LNCaP clone FGC (cell line): ENCODE measurements around the gene KIF3C.

Source experiments
- DNase-seq: peaks from one replicate; pipeline ENCODE4 v3.0.0-alpha.2; 2011; ENCODE audit warnings: low read depth
- H3K4me3 ChIP-seq: 2 replicates; pipeline ENCODE4 v1.5.1; 2011; ENCODE audit warnings: mild to moderate bottlenecking, low read depth, low read length, control low read depth
- CTCF ChIP-seq: IDR thresholded peaks from 2 replicates; pipeline ENCODE4 v1.5.1; 2012; ENCODE audit warnings: mild to moderate bottlenecking; ENCODE audit not compliant: control insufficient read depth, insufficient read depth; ENCODE audit errors: extremely low read depth

The KIF3C gene

GRCh38 chr2:25982968-25983280, 627 bp upstream of the KIF3C start:
- no peak for DNase-seq
- no peak for TF ChIP-seq CTCF
- H3K4me3 ChIP-seq, result peak overlapping the region; percentile 62

GRCh38 chr2:25981596-25982272, 563 bp downstream of the KIF3C start:
- H3K4me3 ChIP-seq, result peak overlapping the region; percentile 62
- DNase-seq, result no peak
- TF ChIP-seq CTCF, result no peak

- H3K4me3 ChIP-seq, result no peak overlapping the region
- no peak for DNase-seq
- TF ChIP-seq CTCF, result no peak
Measured at GRCh38 chr2:25980951-25981350, 1.3 kb downstream of the KIF3C start.

- TF ChIP-seq CTCF, result no peak
- no peak overlapping the region for H3K4me3 ChIP-seq
Measured at GRCh38 chr2:25980076-25980887, 2.0 kb downstream of the KIF3C start.

GRCh38 chr2:25979001-25979400, 3.3 kb downstream of the KIF3C start:
- no peak for DNase-seq
- H3K4me3 ChIP-seq, result no peak overlapping the region
- no peak for TF ChIP-seq CTCF

More at GRCh38 chr2:25980076-25980887, 2.0 kb downstream of the KIF3C start:
- no peak for DNase-seq

GRCh38 chr2:25977768-25978167, 4.5 kb downstream of the KIF3C start:
- no peak for DNase-seq
- no peak for TF ChIP-seq CTCF

More at GRCh38 chr2:25977768-25978167, 4.5 kb downstream of the KIF3C start:
- no peak overlapping the region for H3K4me3 ChIP-seq
